Central memory CD8-positive, alpha-beta T cell (primary cell): ENCODE data around the gene KRCC1.
"Not testable (repeated sequence)": the region's sequence is repeated elsewhere in the genome, so short reads cannot be mapped to it uniquely, and the experiment has no call there.

ENCODE experiments used
- ATAC-seq: fragments of 150-1000 bp; cut with Tn5 transposase; replicated peaks from 2 replicates; pipeline ENCODE4 v1.10.0; 2022; ENCODE audit warnings: mild to moderate bottlenecking, moderate FRiP score, moderate number of reproducible peaks; ENCODE audit not compliant: poor library complexity, severe bottlenecking; ENCODE audit errors: extremely low read depth
- DNase-seq, 2 donors: peaks; one replicate each; pipeline ENCODE4 v3.0.0; 2021; ENCODE audit warnings: low spot score in 2 of 2
- H3K27ac Mint-ChIP-seq: one replicate; pipeline ENCODE4 v1.8.0; 2022; ENCODE audit warnings: low read depth, mild to moderate bottlenecking, moderate library complexity, mixed read lengths
- H3K27me3 Mint-ChIP-seq: one replicate; pipeline ENCODE4 v1.8.0; 2022; ENCODE audit warnings: mixed read lengths
- H3K36me3 Mint-ChIP-seq: one replicate; pipeline ENCODE4 v1.8.0; 2022; ENCODE audit warnings: mild to moderate bottlenecking, moderate library complexity, mixed read lengths; ENCODE audit not compliant: insufficient read depth
- H3K4me1 Mint-ChIP-seq: one replicate; pipeline ENCODE4 v1.8.0; 2022; ENCODE audit warnings: mixed read lengths
- H3K4me3 Mint-ChIP-seq: one replicate; pipeline ENCODE4 v1.8.0; 2022; ENCODE audit warnings: mild to moderate bottlenecking, moderate library complexity, mixed read lengths
- H3K9me3 Mint-ChIP-seq: one replicate; pipeline ENCODE4 v1.8.0; 2022; ENCODE audit warnings: mixed read lengths

The KRCC1 gene

DNA sequence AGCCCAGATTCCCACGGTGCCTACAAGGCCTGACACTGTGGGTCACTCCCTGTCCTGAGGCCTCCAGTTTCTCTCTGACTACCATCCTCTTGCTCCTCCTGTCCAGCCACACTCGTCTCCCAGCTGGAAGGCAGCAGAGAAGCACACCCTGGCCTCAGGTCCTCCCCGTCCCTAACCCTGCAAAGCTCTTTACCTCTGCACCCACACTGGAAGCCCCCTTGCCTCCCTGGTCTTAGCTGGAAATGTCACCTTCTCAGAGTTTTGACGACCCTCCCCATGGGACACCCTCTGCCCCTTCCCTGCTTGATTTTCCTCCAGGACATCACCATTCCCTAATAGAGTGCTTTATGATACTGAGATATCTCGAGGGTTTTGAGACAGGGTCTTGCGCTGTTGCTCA is 49.8 kb downstream of the KRCC1 start:
- H3K4me3 Mint-ChIP-seq, result no peak overlapping the region
- no peak for ATAC-seq
- no peak overlapping the region for H3K27ac Mint-ChIP-seq
- no peaks in the 10 kb centered on the region for H3K27me3 Mint-ChIP-seq
- no peaks in the 10 kb centered on the region for H3K4me1 Mint-ChIP-seq
- H3K36me3 Mint-ChIP-seq, result no peaks in the 10 kb centered on the region
- no peaks in the 10 kb centered on the region for H3K9me3 Mint-ChIP-seq
- DNase-seq, result no peak

DNA sequence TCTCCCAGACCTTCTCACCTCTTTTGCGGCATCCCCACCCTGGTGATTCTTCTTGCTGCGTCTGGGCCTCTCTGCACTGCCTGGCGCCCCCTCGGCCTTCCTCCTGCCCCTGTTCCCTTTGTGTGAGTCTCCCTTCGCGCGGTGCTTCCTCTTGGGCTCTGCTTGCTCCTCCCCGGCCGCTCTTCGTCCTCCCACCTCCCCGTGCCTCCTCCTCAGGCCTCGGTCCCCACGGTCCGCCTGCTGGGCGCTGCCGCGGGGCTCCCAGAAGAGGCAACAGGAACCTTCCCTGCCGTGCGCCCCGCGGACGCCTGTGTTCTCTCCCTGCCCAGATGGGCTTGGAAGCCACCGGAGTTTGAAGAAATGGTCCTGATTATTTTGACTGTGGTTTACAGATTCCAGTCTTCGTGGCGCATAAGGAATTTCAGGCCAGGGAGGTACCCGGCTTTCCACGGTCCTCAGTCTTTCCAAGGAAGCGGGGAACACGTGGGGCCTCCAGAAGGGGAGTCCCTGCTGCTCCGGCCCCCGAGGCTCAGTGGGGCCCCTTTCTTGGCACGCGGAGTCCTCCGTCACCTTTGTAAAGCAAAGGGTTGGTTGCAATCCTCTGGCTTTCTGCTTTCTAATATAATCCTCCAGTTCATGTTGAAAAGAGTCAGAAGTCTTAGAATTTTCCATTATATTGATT is 52.4 kb downstream of the KRCC1 start:
- H3K27ac Mint-ChIP-seq, result no peak overlapping the region
- no peak overlapping the region for H3K4me3 Mint-ChIP-seq
- DNase-seq (no peak), ATAC-seq (no peak)
- no peaks in the 10 kb centered on the region for H3K27me3 Mint-ChIP-seq
- no peaks in the 10 kb centered on the region for H3K36me3 Mint-ChIP-seq
- no peaks in the 10 kb centered on the region for H3K9me3 Mint-ChIP-seq
- no peaks in the 10 kb centered on the region for H3K4me1 Mint-ChIP-seq

DNA sequence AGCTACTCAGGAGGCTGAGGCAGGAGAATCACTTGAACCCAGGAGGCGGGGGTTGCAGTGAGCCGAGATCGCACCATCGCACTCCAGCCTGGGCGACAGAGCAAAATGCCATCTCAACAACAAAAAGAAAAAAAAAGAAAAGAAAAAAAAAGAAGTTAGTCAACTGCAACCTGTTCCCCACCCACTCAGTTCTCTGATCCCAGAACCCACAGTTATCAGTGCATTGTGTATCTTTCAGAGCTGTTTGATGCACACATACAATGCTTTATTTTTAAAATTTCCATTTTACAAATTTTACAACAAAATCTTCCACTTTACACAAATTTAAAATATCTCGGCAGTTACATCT is 53.2 kb downstream of the KRCC1 start:
- no peak overlapping the region for H3K4me3 Mint-ChIP-seq
- H3K27me3 Mint-ChIP-seq, result no peaks in the 10 kb centered on the region
- no peaks in the 10 kb centered on the region for H3K4me1 Mint-ChIP-seq
- DNase-seq (no peak), ATAC-seq (no peak)
- no peak overlapping the region for H3K27ac Mint-ChIP-seq
- no peaks in the 10 kb centered on the region for H3K36me3 Mint-ChIP-seq
- H3K9me3 Mint-ChIP-seq, result no peaks in the 10 kb centered on the region

DNA sequence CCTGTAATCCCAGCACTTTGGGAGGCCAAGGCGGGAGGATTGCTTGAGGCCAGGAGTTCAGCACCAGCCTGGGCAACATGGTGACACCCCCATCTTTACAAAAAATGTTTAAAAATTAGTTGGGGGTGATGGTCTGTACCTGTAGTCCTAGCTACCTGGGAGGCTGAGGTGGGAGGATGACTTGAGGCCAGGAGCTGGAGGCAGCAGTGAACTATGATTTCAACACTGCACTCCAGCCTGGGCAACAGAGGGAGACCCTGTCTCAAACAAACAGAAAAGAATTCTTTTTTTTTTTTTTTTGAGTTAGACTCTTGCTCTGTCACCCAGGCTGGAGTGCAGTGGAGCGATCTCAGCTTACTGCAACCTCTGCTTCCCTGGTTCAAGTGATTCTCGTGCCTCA is 55.1 kb downstream of the KRCC1 start:
- not testable (repeated sequence) for H3K9me3 Mint-ChIP-seq, ATAC-seq, H3K27me3 Mint-ChIP-seq, H3K4me3 Mint-ChIP-seq, H3K4me1 Mint-ChIP-seq, DNase-seq, H3K27ac Mint-ChIP-seq, H3K36me3 Mint-ChIP-seq

DNA sequence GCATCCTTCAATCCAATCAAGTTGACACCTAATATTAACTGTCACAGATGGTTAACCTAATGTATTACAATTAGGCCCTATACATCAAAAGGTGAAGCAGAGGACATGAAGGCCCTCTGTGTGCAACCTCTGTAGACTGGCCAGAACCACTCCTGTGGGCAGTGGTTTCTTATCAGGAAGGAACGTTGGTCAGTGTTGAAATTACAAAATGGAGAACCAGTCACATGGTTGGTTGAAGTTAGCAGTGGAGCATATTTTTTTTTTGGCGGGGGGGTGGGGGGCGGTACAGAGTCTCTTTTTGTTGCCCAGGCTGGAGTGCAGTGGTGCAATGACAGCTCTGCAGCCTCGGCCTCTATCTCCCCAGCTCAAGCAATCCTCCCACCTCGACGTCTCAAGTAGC is 59.0 kb downstream of the KRCC1 start:
- Mint-ChIP-seq H3K9me3 (no peaks in the 10 kb centered on the region), H3K27ac (no peak overlapping the region), H3K4me3 (no peak overlapping the region), H3K36me3 (no peaks in the 10 kb centered on the region), H3K4me1 (no peaks in the 10 kb centered on the region), H3K27me3 (no peaks in the 10 kb centered on the region)
- no peak for DNase-seq
- no peak for ATAC-seq

DNA sequence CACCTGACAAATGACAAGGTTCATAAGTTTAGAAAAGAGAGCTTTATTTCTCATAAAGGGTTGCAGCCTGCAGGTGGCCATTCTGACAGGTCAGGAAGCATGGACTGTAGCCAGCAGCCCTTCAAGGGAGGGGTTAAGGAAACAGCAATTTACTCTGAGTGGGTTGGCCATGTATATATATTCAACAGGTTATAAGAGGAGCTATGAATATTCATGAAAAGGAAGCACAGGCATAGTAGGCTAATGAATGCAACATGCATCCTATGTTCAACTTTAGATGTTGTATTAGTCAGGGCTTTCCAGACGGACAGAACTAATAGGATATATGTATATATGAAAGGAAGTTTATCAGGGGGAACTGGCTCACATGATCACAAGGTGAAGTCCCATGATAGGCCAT is 59.8 kb downstream of the KRCC1 start:
- H3K9me3 Mint-ChIP-seq, result no peaks in the 10 kb centered on the region
- H3K27ac Mint-ChIP-seq, result no peak overlapping the region
- no peak for ATAC-seq

DNA sequence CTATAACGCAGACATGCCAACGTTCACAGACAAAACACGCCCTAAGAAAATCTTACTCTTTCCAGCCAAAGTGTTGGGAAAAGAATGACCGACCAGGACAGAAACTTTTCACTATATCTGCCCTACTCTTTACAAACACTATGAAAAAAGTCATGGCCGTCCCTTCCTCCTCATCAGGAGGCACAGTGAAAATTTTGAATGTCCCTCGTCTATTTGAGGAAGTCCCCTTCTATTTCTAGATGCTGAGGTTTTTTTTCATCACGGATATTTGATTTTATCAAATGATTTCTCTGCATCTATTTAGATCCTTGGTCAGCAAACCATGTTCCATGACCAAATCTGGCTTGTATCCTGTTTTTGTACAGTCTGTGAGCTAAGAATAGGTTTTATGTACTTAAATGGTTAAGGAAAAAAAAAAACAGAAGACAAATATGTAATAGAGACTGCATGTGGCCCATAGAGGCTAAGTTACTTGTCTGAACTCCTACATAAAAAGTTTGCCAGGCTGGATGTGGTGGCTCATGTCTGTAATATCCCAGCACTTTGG is 61.2 kb downstream of the KRCC1 start:
- not testable (repeated sequence) for H3K4me1 Mint-ChIP-seq, H3K27me3 Mint-ChIP-seq, H3K9me3 Mint-ChIP-seq, DNase-seq, ATAC-seq, H3K27ac Mint-ChIP-seq, H3K4me3 Mint-ChIP-seq, H3K36me3 Mint-ChIP-seq

More for the DNA sequence above, 59.8 kb downstream of the KRCC1 start:
- no peaks in the 10 kb centered on the region for H3K36me3 Mint-ChIP-seq
- no peaks in the 10 kb centered on the region for H3K27me3 Mint-ChIP-seq
- no peaks in the 10 kb centered on the region for H3K4me1 Mint-ChIP-seq
- no peak overlapping the region for H3K4me3 Mint-ChIP-seq
- DNase-seq, result no peak

DNA sequence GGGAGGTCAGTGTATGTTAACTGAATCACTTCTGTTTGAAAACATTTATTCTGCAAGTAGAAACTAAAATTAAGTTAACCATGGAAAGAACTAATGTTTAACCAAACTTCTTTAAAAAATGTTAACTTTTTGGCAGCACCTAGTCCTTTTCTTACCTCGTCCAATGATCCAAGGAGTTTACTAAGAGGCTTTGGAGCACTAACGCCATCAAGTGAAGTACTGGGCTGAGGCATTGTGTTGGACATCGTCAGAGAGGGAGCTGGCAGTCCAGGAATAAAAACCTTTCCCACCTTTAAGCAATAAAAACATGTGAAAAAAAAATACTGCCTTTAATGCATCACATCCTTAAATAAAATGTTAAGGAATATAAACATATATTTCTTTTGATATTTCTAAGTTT is 63.0 kb downstream of the KRCC1 start:
- not testable (repeated sequence) for H3K36me3 Mint-ChIP-seq, ATAC-seq, DNase-seq, H3K4me3 Mint-ChIP-seq, H3K27ac Mint-ChIP-seq, H3K4me1 Mint-ChIP-seq, H3K9me3 Mint-ChIP-seq, H3K27me3 Mint-ChIP-seq

DNA sequence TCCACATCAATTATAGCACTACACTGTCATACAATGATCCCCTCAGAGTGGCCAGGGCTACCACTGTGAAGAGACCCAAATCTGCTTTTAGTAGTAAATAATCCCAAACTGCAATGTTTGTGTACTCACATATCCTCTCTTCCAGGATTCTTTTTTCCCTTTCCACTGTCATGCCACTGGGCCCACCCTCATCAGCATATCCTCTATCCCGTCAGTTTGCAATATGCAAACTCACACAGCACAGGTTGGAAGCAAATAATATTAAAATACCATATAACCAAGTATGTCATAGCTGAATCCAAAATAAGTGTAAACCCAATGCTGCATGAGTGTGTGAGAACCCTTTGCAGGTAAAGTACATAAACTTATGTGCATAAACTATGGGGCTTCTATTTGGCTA is 68.1 kb downstream of the KRCC1 start:
- H3K9me3 Mint-ChIP-seq, DNase-seq, ATAC-seq, H3K4me1 Mint-ChIP-seq, H3K36me3 Mint-ChIP-seq, H3K27me3 Mint-ChIP-seq, H3K27ac Mint-ChIP-seq, H3K4me3 Mint-ChIP-seq: not testable (repeated sequence)

DNA sequence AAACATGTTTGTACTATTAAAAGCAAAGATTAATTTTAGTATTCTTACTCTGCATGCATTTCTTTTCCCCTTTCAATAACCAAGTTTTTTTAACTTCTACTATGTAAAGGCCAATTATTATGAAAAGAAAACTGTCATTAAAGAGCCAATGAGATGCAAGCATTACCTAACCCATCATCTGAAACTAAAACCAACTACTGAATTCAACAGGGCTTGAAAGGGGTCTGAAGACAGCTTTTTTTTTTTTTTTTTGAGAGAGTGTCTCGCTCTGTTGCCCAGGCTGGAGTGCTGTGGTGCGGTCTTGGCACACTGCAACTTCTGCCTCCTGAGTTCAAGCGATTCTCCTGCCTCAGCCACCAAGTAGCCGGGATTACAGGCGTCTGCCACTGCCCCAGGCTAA is 69.7 kb downstream of the KRCC1 start:
- H3K27ac Mint-ChIP-seq, H3K4me1 Mint-ChIP-seq, ATAC-seq, H3K27me3 Mint-ChIP-seq, H3K4me3 Mint-ChIP-seq, H3K36me3 Mint-ChIP-seq, DNase-seq, H3K9me3 Mint-ChIP-seq: not testable (repeated sequence)

DNA sequence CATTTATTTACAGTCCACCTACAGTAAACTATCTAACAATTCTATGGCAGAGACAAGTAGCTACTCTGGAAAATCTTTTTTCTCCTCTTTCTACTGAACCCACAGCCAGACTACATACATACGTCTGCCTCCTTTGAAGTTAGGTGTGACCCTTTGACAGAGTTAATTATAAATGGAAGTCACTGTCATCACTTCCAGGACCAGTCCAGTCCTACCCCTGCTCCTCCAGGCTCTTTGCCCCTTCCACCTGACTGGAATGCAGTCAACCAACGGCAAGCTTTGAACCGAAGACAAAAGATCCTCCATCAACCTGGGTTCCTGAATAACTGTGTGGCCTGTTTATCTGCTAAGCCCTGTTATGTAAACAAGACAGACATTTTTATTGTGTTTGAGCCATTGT is 74.4 kb downstream of the KRCC1 start:
- not testable (repeated sequence) for ATAC-seq, H3K9me3 Mint-ChIP-seq, H3K36me3 Mint-ChIP-seq

More for the DNA sequence above, 74.4 kb downstream of the KRCC1 start:
- DNase-seq, H3K4me1 Mint-ChIP-seq, H3K27me3 Mint-ChIP-seq, H3K27ac Mint-ChIP-seq, H3K4me3 Mint-ChIP-seq: not testable (repeated sequence)
